Hepatic stellate cell (primary cell): ENCODE results near the gene FAT2.
A peak's percentile ranks its signal among the peaks of the same experiment; 100 is the strongest.
"Not testable (repeated sequence)": the region's sequence is repeated elsewhere in the genome, so short reads cannot be mapped to it uniquely, and the experiment has no call there.

ENCODE experiments used
- DNase-seq: peaks from one replicate; pipeline ENCODE4 v3.0.0; 2011; ENCODE audit warnings: low spot score

FAT2 gene

DNA sequence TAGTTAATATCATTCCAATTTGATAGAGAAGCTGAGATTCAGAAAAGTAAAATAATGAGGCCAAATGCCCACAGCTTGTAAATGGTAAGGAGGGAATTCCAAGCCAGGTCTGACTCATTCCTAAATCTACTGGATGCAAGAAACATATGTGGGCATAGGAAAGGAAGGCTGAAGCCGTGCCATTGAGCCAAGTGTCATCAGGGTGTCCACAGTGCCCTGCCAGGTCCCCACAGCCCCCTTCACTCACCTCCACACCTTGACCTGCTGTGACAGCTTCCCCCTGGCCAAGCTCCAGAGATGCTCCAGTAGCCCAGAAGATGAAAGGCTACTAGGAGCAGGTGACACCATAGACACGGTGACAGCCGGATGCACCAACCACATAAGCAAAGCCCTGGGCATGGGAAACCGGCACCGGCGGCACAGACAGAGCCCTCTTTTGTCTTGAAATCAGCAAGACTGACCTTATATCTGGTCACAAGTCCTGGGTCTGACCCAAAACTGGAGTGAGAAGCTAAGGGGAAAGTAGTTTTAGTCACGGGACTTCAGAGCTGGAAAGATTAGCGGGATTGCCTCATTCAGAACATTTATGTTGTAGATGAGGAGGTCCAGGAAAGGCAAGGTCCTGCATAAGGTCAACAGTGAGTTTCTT, 20.1 kb upstream of the FAT2 start:
- no peak for DNase-seq

DNA sequence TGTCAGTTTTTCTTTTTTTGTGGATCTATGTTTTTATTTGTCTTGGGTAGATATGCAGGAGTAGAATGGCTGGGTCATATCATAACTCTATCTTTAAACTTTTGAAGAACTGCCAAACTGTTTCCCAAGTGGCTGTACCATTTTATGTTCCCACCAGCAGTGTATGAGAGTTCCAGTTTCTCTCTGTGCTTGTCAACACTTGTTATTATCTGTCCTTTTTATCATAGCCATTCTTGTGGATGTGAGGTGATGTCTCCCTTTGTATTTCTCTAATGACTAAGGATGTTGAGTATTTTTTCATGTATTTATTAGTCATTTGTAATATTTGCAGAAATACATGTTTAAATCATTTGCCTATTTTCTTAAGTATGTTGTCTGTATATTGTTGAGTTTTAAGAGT, 17.4 kb upstream of the FAT2 start:
- DNase-seq: no peak

- DNase-seq: no peak
Measured at GRCh38 chr5:151607304-151607703, 16.2 kb upstream of the FAT2 start.

DNA sequence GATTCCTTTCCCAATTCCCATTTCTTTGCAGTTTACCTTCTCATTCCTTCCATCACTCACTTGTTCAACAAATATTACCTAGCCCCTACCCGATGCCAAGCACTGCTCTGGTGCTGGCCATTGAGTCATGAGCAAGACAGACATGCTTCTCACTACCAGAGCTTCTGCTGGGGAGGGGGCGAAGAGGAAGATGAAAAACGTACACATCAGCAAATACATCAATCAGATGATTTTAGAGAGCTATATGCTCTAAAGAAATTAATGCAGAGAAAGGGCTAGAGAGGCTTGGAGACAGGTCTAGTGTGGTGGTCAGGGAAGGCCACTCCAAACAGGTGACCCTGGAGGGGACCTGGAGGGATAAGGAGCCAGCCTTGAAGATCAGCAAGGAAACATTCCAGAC, 14.4 kb upstream of the FAT2 start:
- DNase-seq: no peak

- no peak for DNase-seq
Measured at GRCh38 chr5:151602806-151603205, 11.7 kb upstream of the FAT2 start.

- no peak for DNase-seq
Measured at GRCh38 chr5:151601391-151601790, 10.3 kb upstream of the FAT2 start.

- DNase-seq: no peak
Measured at GRCh38 chr5:151600069-151600665, 9.0 kb upstream of the FAT2 start.

GRCh38 chr5:151598984-151599383, 7.9 kb upstream of the FAT2 start:
- DNase-seq: no peak

GRCh38 chr5:151598549-151598948, 7.4 kb upstream of the FAT2 start:
- DNase-seq: no peak

- DNase-seq: no peak
Measured at GRCh38 chr5:151597749-151598148, 6.6 kb upstream of the FAT2 start.

DNA sequence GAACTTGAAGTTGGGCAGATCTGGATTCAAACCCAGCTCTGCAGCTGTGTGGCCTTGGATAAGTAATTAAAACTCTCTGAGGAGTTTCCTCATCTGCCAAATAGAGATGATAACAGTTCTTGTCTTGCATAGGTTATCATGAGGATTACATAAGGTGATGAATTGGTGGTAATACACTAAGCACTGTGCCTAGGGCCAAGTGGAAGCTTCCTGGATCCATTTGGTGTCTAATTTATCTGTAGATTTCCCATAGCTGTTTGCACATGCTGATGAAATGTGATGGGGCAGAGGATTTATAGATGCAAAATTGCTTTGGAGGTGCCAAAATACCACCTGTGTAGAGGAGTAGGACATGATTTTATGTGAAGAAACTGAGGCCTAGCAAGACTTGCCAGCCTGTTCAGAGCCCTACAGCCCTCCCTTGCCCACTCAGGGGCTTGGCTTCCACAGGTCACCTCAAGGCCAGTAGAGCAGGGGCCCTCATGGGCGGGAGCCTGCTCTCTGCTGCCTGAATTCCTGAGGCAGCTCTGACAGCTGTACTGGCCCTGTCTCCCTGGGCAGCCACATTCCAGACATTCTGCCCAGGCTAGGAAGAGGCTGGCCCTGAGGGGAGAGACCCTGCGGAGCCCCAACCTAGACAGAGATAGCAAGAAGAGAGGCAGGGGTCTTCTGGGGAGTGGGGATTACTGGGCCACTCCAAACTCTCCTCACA, 5.9 kb upstream of the FAT2 start:
- peak; percentile 37 for DNase-seq

DNA sequence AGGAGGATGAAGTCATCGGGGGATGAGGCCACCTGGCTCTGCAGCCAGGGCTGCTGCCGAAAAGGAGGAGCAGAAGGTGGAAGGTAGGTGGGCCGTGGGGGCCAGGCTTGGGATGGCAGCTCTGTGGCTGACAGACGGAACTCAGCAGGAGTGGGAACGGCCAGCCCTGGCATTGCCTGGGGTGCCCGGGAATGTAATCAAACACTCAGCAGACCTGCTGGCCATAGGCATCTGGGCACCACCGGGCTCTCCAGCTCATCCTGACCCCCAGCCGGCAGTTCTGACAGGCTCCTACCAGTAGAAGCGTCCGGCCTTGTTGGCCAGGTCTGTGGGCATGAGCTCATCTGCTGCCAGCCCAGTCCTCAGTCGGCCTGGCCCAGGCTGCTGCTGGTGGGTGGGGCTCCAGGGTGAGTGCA, 4.3 kb upstream of the FAT2 start:
- DNase-seq: no peak

DNA sequence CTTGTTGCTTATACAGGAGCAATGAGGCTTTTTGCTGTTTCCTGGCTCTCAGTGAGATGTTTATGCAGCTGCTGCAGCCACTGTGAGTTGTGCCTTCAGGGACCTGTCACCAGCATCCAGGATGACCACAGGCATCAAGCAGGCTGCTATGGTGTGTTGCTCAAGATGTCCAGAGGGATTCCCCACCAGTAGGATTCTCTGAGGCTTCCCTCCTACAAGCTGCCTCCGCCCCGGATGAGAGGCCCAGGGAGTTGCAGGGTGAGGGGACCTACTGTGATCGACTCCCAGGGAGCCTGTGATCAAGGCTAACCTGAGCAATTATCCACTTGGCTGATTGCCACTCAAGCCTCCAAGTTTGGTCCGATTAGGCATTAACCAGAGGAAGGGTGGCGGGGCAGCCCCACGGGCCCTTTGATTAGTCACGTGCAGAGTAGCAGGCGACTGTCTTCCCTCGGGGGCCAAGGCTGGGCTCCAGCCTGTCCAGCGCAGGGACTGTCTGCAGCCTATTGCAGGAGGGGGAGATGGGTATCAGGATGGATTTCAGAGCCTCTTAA, 1.8 kb upstream of the FAT2 start:
- no peak for DNase-seq

DNA sequence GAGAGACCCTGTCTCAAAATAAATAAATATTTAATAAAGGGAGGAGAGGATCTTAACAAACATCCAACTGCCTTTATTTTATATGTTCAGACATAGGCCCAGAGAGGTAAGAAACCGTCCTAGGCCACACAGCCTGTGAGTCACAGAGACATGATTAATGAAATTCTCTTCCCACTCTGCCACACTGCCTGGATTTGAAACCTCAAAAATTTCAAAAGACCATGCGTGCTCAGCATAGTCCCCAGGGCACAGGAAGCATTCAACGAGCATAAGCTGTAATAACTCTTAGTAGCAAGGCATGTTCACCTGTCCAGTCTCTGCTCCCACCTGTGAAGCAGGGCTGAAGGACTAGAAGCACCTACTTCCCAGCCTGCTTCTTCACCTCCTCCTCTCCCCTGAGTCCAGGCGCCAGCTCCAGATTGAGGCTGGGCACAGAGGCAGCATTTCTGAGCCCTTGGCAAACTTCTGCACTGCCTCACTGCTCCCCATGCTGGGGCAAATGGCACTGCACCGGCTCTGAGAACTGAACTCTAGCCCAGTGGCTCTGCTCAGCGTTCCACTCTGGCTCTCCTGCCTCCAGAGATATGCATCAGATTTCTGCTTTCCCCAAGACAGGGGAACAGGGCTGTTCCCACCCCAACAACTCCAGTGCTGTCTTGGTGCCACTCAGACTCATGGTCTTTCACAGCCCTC, 1.1 kb downstream of the FAT2 start:
- DNase-seq: no peak

- DNase-seq: no peak
Measured at GRCh38 chr5:151587796-151588555, 3.2 kb downstream of the FAT2 start.

- no peak for DNase-seq
Measured at GRCh38 chr5:151585970-151586369, 5.2 kb downstream of the FAT2 start.

GRCh38 chr5:151585344-151585743, 5.8 kb downstream of the FAT2 start:
- not testable (repeated sequence) for DNase-seq

GRCh38 chr5:151584057-151584937, 6.8 kb downstream of the FAT2 start:
- no peak for DNase-seq

GRCh38 chr5:151581812-151582583, 9.1 kb downstream of the FAT2 start:
- DNase-seq: no peak

- no peak for DNase-seq
Measured at GRCh38 chr5:151581347-151581746, 9.8 kb downstream of the FAT2 start.
